A673 (cell line): ENCODE measurements around the gene ISOC2. TPM values are rescaled to one million over a fixed set of nuclear protein-coding genes. Genes with fewer than 3 reads are reported as not detected.

ENCODE experiments used
- BruUV-seq: library from RNA; stranded (reverse); fragments of 400-500 nt; replicated peaks from 2 replicates; lab custom pipeline; 2021; lab: Mats Ljungman, UMichigan
- CTCF ChIA-PET: fragments of 300-600 bp; sonication (Branson Sonifier 250); formaldehyde crosslinking; loops from one replicate; lab custom pipeline; 2022; ENCODE audit warnings: antibody characterized with exemption; lab: Charles Lee
- POLR2A ChIA-PET: fragments of 300-600 bp; sonication (Branson Sonifier 250); formaldehyde crosslinking; loops from one replicate; lab custom pipeline; 2022; ENCODE audit warnings: antibody characterized with exemption; ENCODE audit not compliant: low non-redundant PET; lab: Charles Lee
- DNase-seq: peaks from one replicate; pipeline ENCODE4 v3.0.0-alpha.2; 2015; ENCODE audit warnings: low spot score
- H3K27ac ChIP-seq: fragments of 200-600 bp; sonication (generic); 2 replicates; pipeline ENCODE4 v1.5.1; 2016; ENCODE audit warnings: mixed run types, low read depth, mild to moderate bottlenecking, mixed read lengths, antibody characterized with exemption, low read length; ENCODE audit not compliant: poor library complexity, severe bottlenecking
- H3K27me3 ChIP-seq: fragments of 200-600 bp; sonication (generic); replicated peaks from 2 replicates; pipeline ENCODE4 v1.6.1; 2017; ENCODE audit warnings: mixed run types, low read depth, mild to moderate bottlenecking, mixed read lengths, antibody characterized with exemption, low read length; ENCODE audit not compliant: insufficient read depth, poor library complexity
- H3K36me3 ChIP-seq: fragments of 200-600 bp; sonication (generic); 2 replicates; pipeline ENCODE4 v1.6.1; 2016; ENCODE audit warnings: mixed run types, mild to moderate bottlenecking, mixed read lengths, antibody characterized with exemption, low read length; ENCODE audit not compliant: insufficient read depth, poor library complexity, severe bottlenecking
- H3K4me1 ChIP-seq: fragments of 200-600 bp; sonication (generic); 2 replicates; pipeline ENCODE4 v1.6.1; 2017; ENCODE audit warnings: mixed run types, mild to moderate bottlenecking, mixed read lengths, antibody characterized with exemption, low read length; ENCODE audit not compliant: insufficient read depth, poor library complexity, severe bottlenecking
- H3K4me3 ChIP-seq: fragments of 200-600 bp; sonication (generic); 2 replicates; pipeline ENCODE4 v1.5.1; 2016; ENCODE audit warnings: low read depth, mixed run types, mild to moderate bottlenecking, mixed read lengths, low read length; ENCODE audit not compliant: poor library complexity, severe bottlenecking
- H3K9me3 ChIP-seq: fragments of 200-600 bp; sonication (generic); 2 replicates; pipeline ENCODE4 v1.6.1; 2016; ENCODE audit warnings: mixed run types, low read depth, mild to moderate bottlenecking, mixed read lengths, antibody characterized with exemption, low read length; ENCODE audit not compliant: poor library complexity, severe bottlenecking
- CTCF ChIP-seq: fragments of 300-800, 200-600 bp; sonication (generic); conservative IDR thresholded peaks from 2 replicates; pipeline ENCODE4 v1.5.1; 2017; ENCODE audit warnings: low read depth, mild to moderate bottlenecking, antibody characterized with exemption, low read length, moderate library complexity, mixed read lengths
- EZH2 ChIP-seq: fragments of 200-600 bp; sonication (generic); IDR thresholded peaks from 2 replicates; pipeline ENCODE4 v1.6.1; 2017; ENCODE audit warnings: borderline replicate concordance, low read depth, mild to moderate bottlenecking, mixed read lengths, antibody characterized with exemption, low read length; ENCODE audit not compliant: poor library complexity, severe bottlenecking
- intact Hi-C: fragments of 100-400 bp; cut with micrococcal nuclease; formaldehyde crosslinking; loops from one replicate; pipeline ENCODE4 v1.10.0; 2022; ENCODE audit not compliant: unreplicated experiment
- total RNA-seq: library from RNA; stranded (reverse); gene quantifications from 2 replicates; pipeline ENCODE4 v1.2.3, GENCODE V29; 2021

ISOC2 gene
- total RNA-seq, 1 experiment from 2014 or later: 33.2 TPM

DNA sequence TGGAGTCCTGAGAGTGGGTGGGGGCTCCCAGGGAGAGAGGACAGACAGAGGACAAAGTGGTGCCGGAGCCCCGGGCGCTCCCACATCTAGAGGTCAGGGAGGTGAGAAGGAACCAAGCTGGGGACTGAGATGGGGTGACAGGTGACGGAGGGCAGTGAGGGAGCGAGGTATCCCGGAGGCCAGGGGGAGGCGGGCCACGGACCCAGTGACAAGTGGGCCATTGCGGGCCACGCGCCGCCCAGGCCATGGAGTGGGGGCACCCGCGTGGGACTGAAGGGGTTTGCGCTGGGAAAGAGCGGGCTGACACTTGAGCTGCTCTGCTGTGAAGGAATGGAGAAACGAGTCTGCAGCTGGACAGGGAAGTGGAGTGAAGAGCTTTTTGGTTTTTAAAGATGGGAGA lies 17.6 kb upstream of the ISOC2 start:
- intact Hi-C loops: no loop called here
- TF ChIP-seq CTCF: no peak
- BruUV-seq: no TSS peak
- Histone ChIP-seq H3K27me3 (no peaks in the 10 kb centered on the region), H3K4me1 (peaks cover 14% of the 10 kb centered on the region), H3K4me3 (no peak overlapping the region), H3K9me3 (no peaks in the 10 kb centered on the region), H3K36me3 (no peaks in the 10 kb centered on the region), H3K27ac (no peak overlapping the region)
- ChIA-PET CTCF (no interaction called here), POLR2A (no interaction called here)
- no peak for DNase-seq

DNA sequence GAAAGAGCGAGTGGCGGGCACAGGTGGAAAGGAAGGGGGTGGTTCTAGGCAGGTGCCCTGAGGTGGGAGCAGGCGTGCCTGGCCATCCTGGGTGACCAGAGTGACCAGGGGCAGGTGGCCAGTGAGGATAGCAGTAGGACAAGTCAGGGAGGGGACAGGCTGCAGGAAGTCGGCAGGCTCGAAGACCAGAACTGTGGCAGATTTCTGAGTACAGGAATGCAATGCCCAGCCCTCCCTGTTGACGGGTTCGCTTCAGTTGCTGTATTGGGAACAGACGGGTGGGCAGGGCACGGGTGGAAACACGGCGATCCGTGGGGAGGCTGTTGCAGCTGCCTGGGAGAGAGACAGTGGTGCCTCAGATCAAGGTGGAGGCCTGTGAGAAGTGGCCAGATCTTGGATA lies 16.9 kb upstream of the ISOC2 start:
- ChIA-PET POLR2A (no interaction called here), CTCF (no interaction called here)
- no peaks in the 10 kb centered on the region for H3K27me3 ChIP-seq

GRCh38 chr19:55477905-55478304 lies 16.5 kb upstream of the ISOC2 start:
- Histone ChIP-seq H3K4me3 (peak overlapping the region; percentile 56), H3K4me1 (peaks cover 14% of the 10 kb centered on the region), H3K9me3 (no peaks in the 10 kb centered on the region), H3K36me3 (no peaks in the 10 kb centered on the region), H3K27me3 (no peaks in the 10 kb centered on the region), H3K27ac (peak overlapping the region; percentile 62)
- POLR2A ChIA-PET: no interaction called here
- CTCF ChIA-PET: interaction anchor here (1.6 kb wide), 1 partner anchor 155 kb away, joined by 4 read pairs; no protein-coding TSS in a partner anchor
- no peak for DNase-seq
- no peak for TF ChIP-seq EZH2
- TF ChIP-seq CTCF: no peak
- intact Hi-C loops: no loop called here
- no TSS peak for BruUV-seq

More for the DNA sequence above, 16.9 kb upstream of the ISOC2 start:
- BruUV-seq: no TSS peak
- intact Hi-C loops: no loop called here
- peaks cover 14% of the 10 kb centered on the region for H3K4me1 ChIP-seq
- no peak overlapping the region for H3K4me3 ChIP-seq
- no peak overlapping the region for H3K27ac ChIP-seq
- H3K36me3 ChIP-seq: no peaks in the 10 kb centered on the region
- no peak for DNase-seq
- TF ChIP-seq CTCF (no peak), EZH2 (no peak)
- H3K9me3 ChIP-seq: no peaks in the 10 kb centered on the region
